Astrocyte of the hippocampus (primary cell): ENCODE results near the gene LRIG3.
"Not testable (repeated sequence)": the region's sequence is repeated elsewhere in the genome, so short reads cannot be mapped to it uniquely, and the experiment has no call there.

Source experiments
- DNase-seq: peaks from one replicate; pipeline ENCODE4 v3.0.0; 2011; ENCODE audit warnings: low read depth, low spot score

Gene LRIG3

DNA sequence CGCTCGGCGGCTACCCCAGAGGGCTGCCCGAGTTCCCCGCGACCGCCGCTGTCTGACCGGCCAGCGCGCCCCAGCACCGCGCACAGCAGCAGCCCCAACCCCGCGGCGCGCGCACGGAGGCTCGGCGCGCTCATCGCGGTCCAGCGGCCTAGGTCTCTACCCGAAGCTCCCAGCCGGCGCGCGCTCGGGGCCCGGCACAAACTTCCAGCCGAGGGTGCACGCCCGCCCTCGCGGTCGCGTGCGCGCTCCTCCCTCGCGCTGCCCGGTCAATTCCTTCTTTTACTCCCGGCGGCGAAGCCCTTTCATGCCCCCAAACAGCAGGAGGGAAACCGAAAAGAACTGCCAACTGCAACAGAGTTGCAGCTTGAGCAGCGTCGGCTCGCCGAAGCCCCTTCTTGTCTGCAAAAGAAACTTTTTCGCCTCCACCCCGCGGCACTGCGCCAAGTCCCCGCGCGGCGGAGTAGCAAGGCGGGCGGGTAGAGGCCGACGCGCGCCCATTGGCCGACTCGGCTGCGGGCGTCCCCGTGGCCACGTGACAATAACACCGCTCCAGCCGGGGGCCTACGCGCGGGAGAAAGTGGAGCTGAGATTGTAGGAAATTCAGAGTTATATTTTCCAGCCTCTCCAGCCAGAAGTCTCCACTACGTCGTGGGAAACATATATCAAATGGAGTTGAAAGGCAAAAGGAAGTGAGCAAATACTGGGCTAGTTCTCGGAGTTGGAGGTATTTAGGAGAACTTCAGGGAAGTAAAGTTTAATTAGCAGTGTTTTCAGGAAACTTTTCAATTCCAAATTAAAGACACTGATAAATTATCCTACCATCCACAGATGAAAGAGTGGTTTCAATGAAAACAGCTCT, at the start of gene LRIG3:
TSS of gene LRIG3 (minus strand) at position 403 of the 859 bp plus-strand sequence. CDS start at position 134, 269 bp downstream.
- DNase-seq, result peak; percentile 97

DNA sequence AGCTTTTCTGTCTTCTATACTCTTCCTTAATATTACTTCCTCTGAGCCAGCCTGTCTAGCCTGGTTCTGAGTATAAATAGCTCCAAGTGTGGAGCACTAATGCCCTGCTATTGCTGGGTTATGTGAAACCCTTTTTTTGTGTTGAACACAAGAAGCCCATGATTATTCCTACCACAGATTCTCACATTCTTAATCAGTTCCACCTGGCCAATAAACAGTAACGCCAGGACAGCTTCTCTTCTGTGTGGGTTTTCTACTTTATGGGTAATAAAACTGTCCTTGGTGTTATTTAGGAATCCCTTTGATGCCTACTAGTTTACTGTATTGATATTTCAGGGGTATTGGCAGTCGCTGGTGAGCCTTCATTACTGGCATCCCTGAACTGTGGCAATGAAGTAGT, 48.9 kb upstream of the LRIG3 start:
- DNase-seq, result no peak

GRCh38 chr12:58967561-58967960, 47.3 kb upstream of the LRIG3 start:
- no peak for DNase-seq

- DNase-seq, result no peak
These were observed 46.6 kb upstream of the LRIG3 start for GRCh38 chr12:58966939-58967338.

DNA sequence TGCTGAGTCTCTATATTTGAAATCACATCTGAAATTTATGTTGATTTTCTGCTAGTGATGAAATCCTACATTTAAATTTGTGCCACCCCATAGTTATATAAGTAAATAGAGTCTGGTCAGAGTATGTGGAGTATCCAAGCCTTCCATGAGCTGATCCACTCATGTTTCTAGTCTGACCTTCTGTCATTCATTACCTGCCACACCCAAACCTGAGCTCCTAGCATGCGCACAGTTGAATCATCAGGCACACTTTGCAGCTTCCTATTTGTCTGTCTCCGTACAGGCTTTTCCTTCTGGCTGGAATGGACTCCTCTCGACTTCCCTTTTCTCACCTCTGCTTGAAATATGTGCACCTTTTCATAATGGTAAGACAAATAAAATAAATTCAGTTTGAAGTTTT, 45.3 kb upstream of the LRIG3 start:
- no peak for DNase-seq

GRCh38 chr12:58963844-58964243, 43.5 kb upstream of the LRIG3 start:
- DNase-seq, result no peak

DNA sequence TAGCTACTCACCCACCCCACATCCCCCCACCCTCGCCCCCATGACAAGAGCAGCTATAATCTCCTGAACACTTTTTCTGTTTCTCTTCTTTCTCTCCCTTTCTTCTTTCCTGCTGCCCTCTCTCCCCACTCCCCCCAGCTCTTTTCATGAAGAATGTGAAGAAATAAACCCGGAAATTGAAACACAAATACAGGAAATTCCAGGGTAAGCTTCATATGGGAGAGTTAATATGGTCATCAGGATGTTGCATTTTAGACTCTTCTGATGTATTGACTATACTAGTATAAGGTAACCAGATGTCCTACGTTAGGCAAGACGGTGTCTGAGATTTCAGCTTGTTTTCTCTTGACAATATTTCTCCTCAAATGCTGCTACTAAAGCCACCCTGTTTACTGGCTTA, 41.6 kb upstream of the LRIG3 start:
- no peak for DNase-seq

GRCh38 chr12:58961166-58961565, 40.9 kb upstream of the LRIG3 start:
- no peak for DNase-seq

- DNase-seq, result peak; percentile 7
These were observed 39.5 kb upstream of the LRIG3 start for GRCh38 chr12:58959639-58960300.

DNA sequence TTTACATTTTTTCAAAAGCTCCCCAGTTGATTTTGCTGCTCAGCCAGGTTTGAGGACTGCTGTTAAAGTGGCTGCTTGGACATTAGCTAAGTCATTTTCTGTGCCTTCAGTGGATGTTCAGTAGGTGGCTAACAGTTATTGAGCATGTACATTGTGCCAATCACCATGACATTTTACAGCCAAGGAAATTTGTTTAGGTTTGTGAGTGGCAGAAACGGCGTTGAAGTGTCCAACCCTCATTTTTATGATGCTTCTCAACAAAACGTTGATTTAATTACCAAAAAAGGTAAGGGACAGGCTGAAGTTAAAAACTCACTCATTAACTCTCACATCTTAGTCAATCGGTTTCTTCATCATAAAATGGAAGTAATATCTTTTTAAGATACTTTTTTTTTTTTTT, 37.0 kb upstream of the LRIG3 start:
- DNase-seq, result no peak

DNA sequence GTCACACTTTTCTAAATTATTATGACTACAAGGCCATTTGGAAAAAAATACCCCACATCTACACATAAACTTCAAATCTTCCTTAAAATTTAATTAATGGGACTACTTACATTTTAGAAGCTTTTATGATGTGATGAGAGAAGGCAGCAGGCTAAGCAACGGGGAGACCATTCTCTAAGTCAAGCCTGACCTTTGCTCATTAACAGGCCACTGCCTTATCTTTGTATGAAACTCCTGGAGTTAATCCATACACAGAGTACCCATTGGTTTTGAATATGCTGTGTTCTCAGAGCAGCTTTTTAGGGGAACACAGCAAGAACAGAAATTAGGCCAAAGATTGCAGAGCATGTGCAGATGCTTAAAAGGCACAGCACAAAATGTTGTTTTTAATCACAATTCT, 35.5 kb upstream of the LRIG3 start:
- no peak for DNase-seq

DNA sequence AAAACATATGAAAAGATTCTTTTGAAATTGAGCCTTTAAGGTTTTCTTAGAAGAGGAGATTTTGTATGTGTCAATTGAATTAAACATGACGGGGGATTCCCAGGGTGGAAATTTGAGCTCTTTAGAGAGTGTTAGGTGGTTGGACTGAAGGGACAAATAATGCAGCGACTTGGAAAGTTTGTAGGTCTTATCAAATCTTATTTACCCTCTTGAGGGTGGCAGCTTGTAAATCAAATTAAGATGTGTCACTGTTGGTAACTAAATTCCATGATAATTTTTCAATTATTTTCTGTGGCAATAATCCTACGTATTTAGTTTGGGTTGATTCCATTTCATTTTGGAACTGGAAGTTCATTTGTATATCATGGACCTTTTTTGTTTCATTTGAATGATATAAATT, 33.7 kb upstream of the LRIG3 start:
- no peak for DNase-seq

DNA sequence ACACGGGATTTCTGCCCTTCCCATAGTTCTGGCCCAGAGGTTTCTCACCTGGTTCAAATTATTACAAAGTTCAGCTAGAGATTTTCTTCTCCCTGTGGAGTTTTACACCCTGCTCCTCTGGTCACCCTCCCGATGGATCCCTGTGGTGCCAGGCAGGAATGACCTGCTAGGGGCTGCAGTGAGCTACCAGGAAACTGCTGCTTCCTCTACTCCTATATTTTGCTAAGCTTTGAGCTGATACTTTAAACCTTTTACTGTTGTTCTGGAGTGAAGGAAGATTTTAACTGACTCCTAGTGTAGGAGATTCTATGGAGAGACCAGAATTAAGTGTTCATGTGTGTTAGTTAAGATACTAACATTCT, 30.4 kb upstream of the LRIG3 start:
- DNase-seq, result no peak

GRCh38 chr12:58949954-58950738, 29.8 kb upstream of the LRIG3 start:
- DNase-seq, result not testable (repeated sequence)

- no peak for DNase-seq
These were observed 22.8 kb upstream of the LRIG3 start for GRCh38 chr12:58943079-58943478.

GRCh38 chr12:58942345-58942744, 22.0 kb upstream of the LRIG3 start:
- no peak for DNase-seq

- DNase-seq, result no peak
These were observed 19.2 kb upstream of the LRIG3 start for GRCh38 chr12:58939399-58940100.

- DNase-seq, result no peak
These were observed 18.1 kb upstream of the LRIG3 start for GRCh38 chr12:58938440-58938839.

DNA sequence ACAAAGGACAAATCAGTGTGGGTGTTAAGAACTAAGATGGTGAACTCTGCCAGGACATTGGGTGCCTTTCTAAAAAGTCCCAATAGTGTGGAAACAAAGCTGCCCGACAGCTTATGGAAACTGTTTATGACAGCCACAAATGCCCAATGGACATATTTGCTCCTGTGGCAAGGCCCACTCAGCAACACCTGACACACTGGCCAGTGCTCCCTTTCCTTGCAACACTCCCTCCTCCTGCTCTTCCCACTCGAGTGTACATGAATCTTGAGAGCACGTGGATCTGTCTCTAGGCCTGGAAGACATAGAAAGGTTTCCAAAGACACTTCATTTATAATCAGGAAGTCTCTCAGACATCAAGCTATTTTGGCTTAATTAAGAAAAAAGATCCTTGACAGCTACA, 14.2 kb upstream of the LRIG3 start:
- no peak for DNase-seq

GRCh38 chr12:58932806-58933681, 12.7 kb upstream of the LRIG3 start:
- DNase-seq, result peak; percentile 70

- DNase-seq, result no peak
These were observed 11.2 kb upstream of the LRIG3 start for GRCh38 chr12:58931518-58931917.
